Brain microvascular endothelial cell (primary cell): ENCODE measurements around the gene TUT1.
"Not testable (repeated sequence)": the region's sequence is repeated elsewhere in the genome, so short reads cannot be mapped to it uniquely, and the experiment has no call there.

Experiments
- DNase-seq: peaks from one replicate; pipeline ENCODE4 v3.0.0-alpha.2; 2020
- H3K27ac ChIP-seq: fragments of 250-450 bp; sonication (Bioruptor Pico); 2 replicates; pipeline ENCODE4 v1.5.1; 2020; ENCODE audit warnings: mild to moderate bottlenecking, moderate library complexity
- H3K27me3 ChIP-seq: fragments of 250-450 bp; sonication (Bioruptor Pico); replicated peaks from 2 replicates; pipeline ENCODE4 v1.5.1; 2020; ENCODE audit warnings: mild to moderate bottlenecking
- H3K36me3 ChIP-seq: fragments of 250-450 bp; sonication (Bioruptor Pico); replicated peaks from 2 replicates; pipeline ENCODE4 v1.5.1; 2020; ENCODE audit warnings: mild to moderate bottlenecking
- H3K4me3 ChIP-seq: 2 replicates; pipeline ENCODE4 v1.5.1; 2011; ENCODE audit warnings: low read depth, mild to moderate bottlenecking, control low read depth, low read length, moderate library complexity
- CTCF ChIP-seq: IDR thresholded peaks from 2 replicates; pipeline ENCODE4 v1.5.1; 2011; ENCODE audit warnings: low read depth, mild to moderate bottlenecking, moderate library complexity, low read length, control low read depth, inconsistent platforms; ENCODE audit errors: missing control alignments
- in situ Hi-C: cut with HindIII; loops from 2 replicates; pipeline ENCODE4 v1.10.0; 2017; ENCODE audit warnings: low sequenced_read_pairs, low pct_ligation_motif_present

TUT1 gene

GRCh38 chr11:62621027-62621566 lies 29.8 kb upstream of the TUT1 start:
- in situ Hi-C loops: no loop called here
- Histone ChIP-seq H3K4me3 (peak overlapping the region; percentile 78), H3K27ac (peak overlapping the region; percentile 40), H3K27me3 (no peaks in the 10 kb centered on the region), H3K36me3 (peaks cover 23% of the 10 kb centered on the region)
- no peak for TF ChIP-seq CTCF
- DNase-seq: no peak

- in situ Hi-C loops, DNase-seq: not testable (repeated sequence)
Observed at GRCh38 chr11:62616957-62617356, 25.6 kb upstream of the TUT1 start.

GRCh38 chr11:62615521-62615920 lies 24.2 kb upstream of the TUT1 start:
- no peak for DNase-seq
- H3K27ac ChIP-seq: no peak overlapping the region
- no peak for TF ChIP-seq CTCF
- peaks cover 12% of the 10 kb centered on the region for H3K36me3 ChIP-seq
- no peaks in the 10 kb centered on the region for H3K27me3 ChIP-seq
- no peak overlapping the region for H3K4me3 ChIP-seq
- in situ Hi-C loops: no loop called here

More at GRCh38 chr11:62616957-62617356, 25.6 kb upstream of the TUT1 start:
- H3K27ac ChIP-seq, H3K4me3 ChIP-seq, H3K27me3 ChIP-seq: not testable (repeated sequence)
- peaks cover 12% of the 10 kb centered on the region for H3K36me3 ChIP-seq

- peaks cover 10% of the 10 kb centered on the region for H3K36me3 ChIP-seq
- no peak for DNase-seq
- no peak for TF ChIP-seq CTCF
- in situ Hi-C loops: no loop called here
- H3K27me3 ChIP-seq: no peaks in the 10 kb centered on the region
- H3K27ac ChIP-seq: no peak overlapping the region
- no peak overlapping the region for H3K4me3 ChIP-seq
Observed at GRCh38 chr11:62614275-62614674, 23.0 kb upstream of the TUT1 start.

GRCh38 chr11:62613291-62613778 lies 22.0 kb upstream of the TUT1 start:
- no peak for TF ChIP-seq CTCF
- Histone ChIP-seq H3K4me3 (no peak overlapping the region), H3K27me3 (no peaks in the 10 kb centered on the region), H3K27ac (no peak overlapping the region), H3K36me3 (peaks cover 10% of the 10 kb centered on the region)
- in situ Hi-C loops: no loop called here
- no peak for DNase-seq

- no peak for DNase-seq
- in situ Hi-C loops: no loop called here
- Histone ChIP-seq H3K27ac (peak within 1 kb of the TSS; percentile 42), H3K36me3 (peaks cover 10% of the 10 kb centered on the region), H3K27me3 (no peaks in the 10 kb centered on the region), H3K4me3 (peak within 1 kb of the TSS; percentile 75)
- peak; percentile 70 for TF ChIP-seq CTCF
Observed at GRCh38 chr11:62612366-62613290, 21.3 kb upstream of the TUT1 start, which contains the start of the genes EML3 and ROM1. TSS of gene EML3 (minus strand) at chr11:62612775. CDS start at chr11:62612457, 318 bp downstream. TSS of gene ROM1 (plus strand) at chr11:62613257. CDS start at chr11:62613282, 25 bp downstream.
